Measurements from ENCODE around the gene GRIN3B.

DNA sequence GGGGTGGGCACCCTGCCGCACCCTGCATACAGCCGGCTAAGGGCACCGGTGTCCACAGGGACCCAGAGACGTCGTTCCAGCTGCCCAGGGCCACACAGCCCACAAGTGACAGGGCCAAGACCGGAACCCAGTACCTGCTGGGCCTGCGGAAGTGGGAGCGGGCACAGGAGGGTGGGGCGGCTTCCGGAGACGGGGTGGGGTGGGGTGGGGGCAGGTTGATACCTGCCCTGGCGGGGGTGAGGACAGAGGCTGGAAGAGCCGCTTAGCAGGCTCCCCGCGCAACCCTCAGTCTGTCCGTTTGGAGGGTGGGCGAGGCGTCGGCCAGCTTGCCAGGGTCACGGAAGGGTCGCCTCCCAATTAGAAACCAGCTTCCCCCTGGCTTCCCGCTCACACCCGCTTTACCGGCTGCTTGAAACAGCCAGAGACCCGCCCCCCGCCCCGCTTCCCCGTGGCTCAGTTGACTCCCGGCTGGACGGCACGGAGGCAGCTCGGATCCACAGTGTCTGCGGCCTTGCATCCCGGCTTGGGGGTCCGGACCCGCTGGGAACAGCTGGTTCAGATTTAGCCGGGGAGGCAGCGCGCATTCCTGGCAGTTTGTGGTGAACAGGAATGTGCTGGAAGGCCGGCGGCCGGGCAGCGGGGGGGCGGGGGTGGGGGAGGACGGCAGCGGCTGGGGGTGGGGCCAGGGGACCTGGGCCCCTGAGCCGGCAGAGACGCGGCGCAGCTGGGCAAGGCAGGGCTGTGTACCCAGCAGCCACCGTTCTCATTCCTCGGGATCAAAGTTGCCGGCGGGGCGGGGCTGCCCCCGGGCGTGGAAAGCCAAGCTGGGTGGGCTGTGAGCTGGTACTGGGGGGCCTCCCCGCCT is 28.1 kb downstream of the GRIN3B start:
- TF ChIP-seq, protein P1, sequence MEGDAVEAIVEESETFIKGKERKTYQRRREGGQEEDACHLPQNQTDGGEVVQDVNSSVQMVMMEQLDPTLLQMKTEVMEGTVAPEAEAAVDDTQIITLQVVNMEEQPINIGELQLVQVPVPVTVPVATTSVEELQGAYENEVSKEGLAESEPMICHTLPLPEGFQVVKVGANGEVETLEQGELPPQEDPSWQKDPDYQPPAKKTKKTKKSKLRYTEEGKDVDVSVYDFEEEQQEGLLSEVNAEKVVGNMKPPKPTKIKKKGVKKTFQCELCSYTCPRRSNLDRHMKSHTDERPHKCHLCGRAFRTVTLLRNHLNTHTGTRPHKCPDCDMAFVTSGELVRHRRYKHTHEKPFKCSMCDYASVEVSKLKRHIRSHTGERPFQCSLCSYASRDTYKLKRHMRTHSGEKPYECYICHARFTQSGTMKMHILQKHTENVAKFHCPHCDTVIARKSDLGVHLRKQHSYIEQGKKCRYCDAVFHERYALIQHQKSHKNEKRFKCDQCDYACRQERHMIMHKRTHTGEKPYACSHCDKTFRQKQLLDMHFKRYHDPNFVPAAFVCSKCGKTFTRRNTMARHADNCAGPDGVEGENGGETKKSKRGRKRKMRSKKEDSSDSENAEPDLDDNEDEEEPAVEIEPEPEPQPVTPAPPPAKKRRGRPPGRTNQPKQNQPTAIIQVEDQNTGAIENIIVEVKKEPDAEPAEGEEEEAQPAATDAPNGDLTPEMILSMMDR (IDR thresholded peaks at IDR 0.05), result no peak
- peak in 1 of 4 donors; percentile 25 for TF ChIP-seq POLR2A (IDR thresholded peaks at IDR 0.05)
